Measurements from ENCODE around the gene INTS13. TPM values are rescaled to one million over a fixed set of nuclear protein-coding genes. Genes with fewer than 3 reads are reported as not detected.
"Not testable (repeated sequence)": the region's sequence is repeated elsewhere in the genome, so short reads cannot be mapped to it uniquely, and the experiment has no call there.

The INTS13 gene
- total RNA-seq, 1 donor from 2014 or later = 15.5 TPM

- DNase-seq (ENCODE audit: low spot score) = no peak
- intact Hi-C loops (cut with DNase I) = no loop called here
Observed at GRCh38 chr12:26937443-26937862, 328 bp downstream of the INTS13 start.

GRCh38 chr12:26936559-26937442 is 980 bp downstream of the INTS13 start:
- intact Hi-C loops (cut with DNase I) = no loop called here
- DNase-seq (ENCODE audit: low spot score) = no peak

- intact Hi-C loops (cut with DNase I) = no loop called here
- DNase-seq (ENCODE audit: low spot score) = no peak
Observed at GRCh38 chr12:26935636-26936378, 2.0 kb downstream of the INTS13 start.

GRCh38 chr12:26929590-26929989 is 8.2 kb downstream of the INTS13 start:
- DNase-seq (ENCODE audit: low spot score) = no peak
- intact Hi-C loops (cut with DNase I) = no loop called here

GRCh38 chr12:26928661-26929060 is 9.1 kb downstream of the INTS13 start:
- intact Hi-C loops (cut with DNase I) = no loop called here
- DNase-seq (ENCODE audit: low spot score) = no peak

- intact Hi-C loops (cut with DNase I) = no loop called here
Observed at GRCh38 chr12:26921886-26922285, 15.9 kb downstream of the INTS13 start.

GRCh38 chr12:26919216-26919555 is 18.6 kb downstream of the INTS13 start:
- DNase-seq (ENCODE audit: low spot score) = no peak
- intact Hi-C loops (cut with DNase I) = no loop called here

More at GRCh38 chr12:26921886-26922285, 15.9 kb downstream of the INTS13 start:
- DNase-seq (ENCODE audit: low spot score) = no peak

GRCh38 chr12:26918321-26919215 is 19.2 kb downstream of the INTS13 start:
- intact Hi-C loops (cut with DNase I) = no loop called here
- DNase-seq (ENCODE audit: low spot score) = no peak

GRCh38 chr12:26906704-26907103 is 31.1 kb downstream of the INTS13 start:
- intact Hi-C loops (cut with DNase I) = no loop called here
- DNase-seq (ENCODE audit: low spot score) = no peak

GRCh38 chr12:26906024-26906423 is 31.8 kb downstream of the INTS13 start:
- no peak for DNase-seq (ENCODE audit: low spot score)
- intact Hi-C loops (cut with DNase I) = no loop called here

GRCh38 chr12:26903396-26903795 is 34.4 kb downstream of the INTS13 start:
- intact Hi-C loops (cut with DNase I) = not testable (repeated sequence)

GRCh38 chr12:26896913-26897312 is 40.9 kb downstream of the INTS13 start:
- intact Hi-C loops (cut with DNase I) = no loop called here

More at GRCh38 chr12:26903396-26903795, 34.4 kb downstream of the INTS13 start:
- DNase-seq (ENCODE audit: low spot score) = not testable (repeated sequence)

GRCh38 chr12:26895672-26896071 is 42.1 kb downstream of the INTS13 start:
- DNase-seq (ENCODE audit: low spot score) = no peak
- intact Hi-C loops (cut with DNase I) = no loop called here

More at GRCh38 chr12:26896913-26897312, 40.9 kb downstream of the INTS13 start:
- no peak for DNase-seq (ENCODE audit: low spot score)

GRCh38 chr12:26891704-26892103 is 46.1 kb downstream of the INTS13 start:
- DNase-seq (ENCODE audit: low spot score) = no peak
- intact Hi-C loops (cut with DNase I) = no loop called here

GRCh38 chr12:26890784-26891183 is 47.0 kb downstream of the INTS13 start:
- DNase-seq (ENCODE audit: low spot score) = no peak
- intact Hi-C loops (cut with DNase I) = no loop called here

- intact Hi-C loops (cut with DNase I) = loop anchor here (1.0 kb wide), 1 partner anchor 32 kb away; no protein-coding TSS in a partner anchor
- peak; percentile 88 for DNase-seq (ENCODE audit: low spot score)
Observed at GRCh38 chr12:26884765-26885576, 52.8 kb downstream of the INTS13 start.

GRCh38 chr12:26880625-26881024 is 57.2 kb downstream of the INTS13 start:
- intact Hi-C loops (cut with DNase I) = no loop called here
- no peak for DNase-seq (ENCODE audit: low spot score)

GRCh38 chr12:26878661-26879119 is 59.1 kb downstream of the INTS13 start:
- intact Hi-C loops (cut with DNase I) = no loop called here
- DNase-seq (ENCODE audit: low spot score) = peak; percentile 86
